HepG2 (cell line): ENCODE data around the gene LAMA5. TPM values are rescaled to one million over a fixed set of nuclear protein-coding genes. Genes with fewer than 3 reads are reported as not detected.

Source experiments
- ATF2 ChIP-seq: sonication (generic); formaldehyde crosslinking; IDR thresholded peaks from 2 replicates; pipeline ENCODE4 v1.4.0; 2020; ENCODE audit warnings: missing genetic modification reagents
- ATF4 ChIP-seq, 2 experiments: fragments of 450-650 bp in 1 of 2; sonication (generic) in 1 of 2; formaldehyde crosslinking; IDR thresholded peaks; 2 replicates each; pipeline versions ENCODE4 v1.5.0 to v1.8.0; 2020 to 2022; ENCODE audit warnings: mild to moderate bottlenecking in 1 of 2, missing genetic modification reagents in 1 of 2
- E2F1 ChIP-seq: sonication (generic); formaldehyde crosslinking; IDR thresholded peaks from 2 replicates; pipeline ENCODE4 v1.5.0; 2020; ENCODE audit warnings: missing genetic modification reagents
- NR2F2 ChIP-seq: IDR thresholded peaks from 2 replicates; pipeline ENCODE4 v1.6.1; 2012; ENCODE audit warnings: low read depth, inconsistent platforms, borderline replicate concordance
- NRL ChIP-seq: sonication (generic); formaldehyde crosslinking; IDR thresholded peaks from 2 replicates; pipeline ENCODE4 v1.5.0; 2020; ENCODE audit warnings: missing genetic modification reagents, mild to moderate bottlenecking, moderate library complexity, borderline replicate concordance
- RNF219 ChIP-seq: sonication (generic); formaldehyde crosslinking; IDR thresholded peaks from 2 replicates; pipeline ENCODE4 v1.5.0; 2020; ENCODE audit warnings: mild to moderate bottlenecking, missing genetic modification reagents
- SMAD9 ChIP-seq: sonication (generic); formaldehyde crosslinking; IDR thresholded peaks from 2 replicates; pipeline ENCODE4 v1.5.1; 2020; ENCODE audit warnings: mild to moderate bottlenecking, missing genetic modification reagents
- SMC3 ChIP-seq: IDR thresholded peaks from 2 replicates; pipeline ENCODE4 v1.6.1; 2011; ENCODE audit warnings: low read length, improper control_type of control experiment
- SNAPC5 ChIP-seq: sonication (generic); formaldehyde crosslinking; IDR thresholded peaks from 2 replicates; pipeline ENCODE4 v1.8.1; 2023; ENCODE audit warnings: mild to moderate bottlenecking, missing genetic modification reagents, borderline replicate concordance
- SRSF1 ChIP-seq: fragments of 200-400 bp; formaldehyde crosslinking; optimal IDR thresholded peaks from 2 replicates; pipeline ENCODE3; 2017; ENCODE audit warnings: mild to moderate bottlenecking, low read depth, low read length, moderate library complexity
- TFE3 ChIP-seq: IDR thresholded peaks from 2 replicates; pipeline ENCODE4 v1.6.1; 2016
- THRA ChIP-seq: sonication (generic); formaldehyde crosslinking; IDR thresholded peaks from 2 replicates; pipeline ENCODE4 v1.4.0; 2020; ENCODE audit warnings: missing genetic modification reagents, borderline replicate concordance
- ZBTB34 ChIP-seq: sonication (generic); formaldehyde crosslinking; IDR thresholded peaks from 2 replicates; pipeline ENCODE4 v1.8.0; 2022; ENCODE audit warnings: mild to moderate bottlenecking, missing genetic modification reagents
- ZNF225 ChIP-seq: sonication (generic); formaldehyde crosslinking; IDR thresholded peaks from 2 replicates; pipeline ENCODE4 v1.4.0; 2020; ENCODE audit warnings: mild to moderate bottlenecking, missing genetic modification reagents
- ZNF569 ChIP-seq: sonication (generic); formaldehyde crosslinking; IDR thresholded peaks from 2 replicates; pipeline ENCODE4 v1.5.0; 2020; ENCODE audit warnings: mild to moderate bottlenecking, missing genetic modification reagents, moderate library complexity, borderline replicate concordance
- ZNF614 ChIP-seq: IDR thresholded peaks from 2 replicates; pipeline ENCODE4 v1.6.1; 2018; ENCODE audit warnings: missing biosample characterization, missing genetic modification reagents, inconsistent platforms, borderline replicate concordance
- ZNF775 ChIP-seq: sonication (generic); formaldehyde crosslinking; IDR thresholded peaks from 2 replicates; pipeline ENCODE4 v1.4.0; 2020; ENCODE audit warnings: missing genetic modification reagents, mild to moderate bottlenecking, moderate library complexity, borderline replicate concordance
- polyA plus RNA-seq, 8 experiments: library from polyadenylated mRNA; depleted of rRNA in 3 of 8; stranded (reverse) in 7 of 8; unstranded in 1 of 8; fragments of >200 nt; fragmentation: Illumina TruSeq in 4 of 8; extraction: Trizol in 4 of 8; gene quantifications; 2 replicates each; pipeline versions ENCODE4 v1.2.1 to v1.2.3, GENCODE V29; 2011 to 2016; ENCODE audit warnings: low read depth in 4 of 8, missing spikeins in 1 of 8, mixed read lengths in 1 of 8; ENCODE audit not compliant: insufficient read depth in 1 of 8
- total RNA-seq, 5 experiments: library from RNA; depleted of rRNA; stranded (reverse); fragments of >200 nt; fragmentation: Illumina TruSeq; extraction: Trizol; gene quantifications; 2 replicates each; pipeline ENCODE4 v1.2.3, GENCODE V29; 2016; ENCODE audit warnings: low read depth in 1 of 5

Gene LAMA5
- total and polyA plus RNA-seq, 2 of the 13 experiments (the other 11 are each of a cell fraction or from before 2014, with no cell fraction given): 21.0 to 44.7 TPM

GRCh38 chr20:62368392-62368975 is 1.4 kb upstream of the LAMA5 start (continued):
- TF ChIP-seq NR2F2: no peak
- no peak for TF ChIP-seq RNF219
- no peak for TF ChIP-seq THRA
- TF ChIP-seq E2F1 (CRISPR knock-in tag): 0 out of 2 replicates have a peak, but pooled peaks have one; percentile 13
- TF ChIP-seq ZNF775 (CRISPR knock-in tag): 0 out of 2 replicates have a peak, but pooled peaks have one; percentile 6
- TF ChIP-seq ZNF614 (CRISPR knock-in tag): peak; percentile 3; the same call in 1 of the 2 replicates
- TF ChIP-seq SRSF1: no peak
- peak; percentile 22; the same call in 1 of the 2 replicates for TF ChIP-seq TFE3 (CRISPR knock-in tag)
- TF ChIP-seq ZNF569 (CRISPR knock-in tag): no peak
- TF ChIP-seq SNAPC5: peak; percentile 40; the same call in 1 of the 2 replicates
- 0 out of 2 replicates have a peak, but pooled peaks have one; percentile 10 for TF ChIP-seq SMAD9 (CRISPR knock-in tag)
- no peak for TF ChIP-seq SMC3
- peak; percentile 5; the same call in 1 of the 2 replicates for TF ChIP-seq ATF2 (CRISPR knock-in tag)
- 0 out of 2 replicates have a peak, but pooled peaks have one; percentile 6 for TF ChIP-seq ZNF225 (CRISPR knock-in tag)
- TF ChIP-seq ATF4 (CRISPR knock-in tag; IDR thresholded peaks at IDR 0.05): peak in 1 of 2 experiments; percentile 38; a peak in 2 of 4 replicates
- peak; percentile 45; the same call in 1 of the 2 replicates for TF ChIP-seq ZBTB34
- 0 out of 2 replicates have a peak, but pooled peaks have one; percentile 1 for TF ChIP-seq NRL (CRISPR knock-in tag)
